ENCODE results near the gene SCYGR5.

DNA sequence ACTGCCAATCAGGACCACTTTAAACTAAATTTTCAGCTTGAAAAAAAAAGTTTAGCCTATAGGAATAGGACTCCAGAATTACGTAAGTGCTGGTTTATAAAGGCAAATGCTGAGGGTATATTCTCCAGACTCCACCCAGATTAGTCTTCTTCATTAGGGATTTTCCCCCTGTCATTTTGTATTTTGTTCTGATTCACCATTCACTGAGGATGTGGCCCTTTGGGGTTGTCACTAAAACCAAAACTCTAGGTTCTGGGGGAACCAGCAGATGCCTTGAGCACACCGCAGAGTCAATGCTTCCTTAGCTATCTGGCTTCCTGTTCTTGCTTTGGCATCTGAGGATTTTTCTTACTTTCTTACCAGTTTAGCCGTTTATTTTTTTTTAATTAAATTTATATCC lies 38.8 kb upstream of the SCYGR5 start:
- TF ChIP-seq CTCF (IDR thresholded peaks at IDR 0.05; ENCODE audit: low read length) (no peak), EZH2 (IDR thresholded peaks at IDR 0.05; ENCODE audit: borderline replicate concordance, low read length) (no peak)

Data from OCI-LY1 (cell line).